Gastrocnemius medialis (tissue), 4 donors: ENCODE results near the gene OR2M4.

ENCODE experiments used
- CTCF ChIP-seq, 5 experiments: fragments of 450-650 bp in 3 of 5; fragments of 200-600 bp in 2 of 5; sonication (generic) in 2 of 5; IDR thresholded peaks in 4 of 5; conservative IDR thresholded peaks in 1 of 5; 1 replicate in 4 of 5; 2 replicates in 1 of 5; pipeline ENCODE4 v1.5.1; 2016 to 2019; ENCODE audit warnings: antibody characterized with exemption in 5 of 5, mild to moderate bottlenecking in 3 of 5, moderate library complexity in 3 of 5
- POLR2A ChIP-seq, 2 donors: fragments of 450-650 bp; IDR thresholded peaks; one replicate each; pipeline ENCODE4 v1.6.1; 2017; ENCODE audit warnings: antibody characterized with exemption in 2 of 2, mild to moderate bottlenecking in 2 of 2, moderate library complexity in 2 of 2

- no peak for TF ChIP-seq CTCF (IDR thresholded peaks at IDR 0.05 in 4 of 5, conservative IDR thresholded peaks at IDR 0.05 in 1 of 5)
- TF ChIP-seq POLR2A (IDR thresholded peaks at IDR 0.05) = no peak
Measured at GRCh38 chr1:248268178-248268577, 37.0 kb downstream of the OR2M4 start.
